ENCODE data around the gene NEUROG2. TPM values are rescaled to one million over a fixed set of nuclear protein-coding genes. Genes with fewer than 3 reads are reported as not detected.
A peak's percentile ranks its signal among the peaks of the same experiment; 100 is the strongest.

The NEUROG2 gene
- total RNA-seq, 2 experiments from 2014 or later, result not detected

DNA sequence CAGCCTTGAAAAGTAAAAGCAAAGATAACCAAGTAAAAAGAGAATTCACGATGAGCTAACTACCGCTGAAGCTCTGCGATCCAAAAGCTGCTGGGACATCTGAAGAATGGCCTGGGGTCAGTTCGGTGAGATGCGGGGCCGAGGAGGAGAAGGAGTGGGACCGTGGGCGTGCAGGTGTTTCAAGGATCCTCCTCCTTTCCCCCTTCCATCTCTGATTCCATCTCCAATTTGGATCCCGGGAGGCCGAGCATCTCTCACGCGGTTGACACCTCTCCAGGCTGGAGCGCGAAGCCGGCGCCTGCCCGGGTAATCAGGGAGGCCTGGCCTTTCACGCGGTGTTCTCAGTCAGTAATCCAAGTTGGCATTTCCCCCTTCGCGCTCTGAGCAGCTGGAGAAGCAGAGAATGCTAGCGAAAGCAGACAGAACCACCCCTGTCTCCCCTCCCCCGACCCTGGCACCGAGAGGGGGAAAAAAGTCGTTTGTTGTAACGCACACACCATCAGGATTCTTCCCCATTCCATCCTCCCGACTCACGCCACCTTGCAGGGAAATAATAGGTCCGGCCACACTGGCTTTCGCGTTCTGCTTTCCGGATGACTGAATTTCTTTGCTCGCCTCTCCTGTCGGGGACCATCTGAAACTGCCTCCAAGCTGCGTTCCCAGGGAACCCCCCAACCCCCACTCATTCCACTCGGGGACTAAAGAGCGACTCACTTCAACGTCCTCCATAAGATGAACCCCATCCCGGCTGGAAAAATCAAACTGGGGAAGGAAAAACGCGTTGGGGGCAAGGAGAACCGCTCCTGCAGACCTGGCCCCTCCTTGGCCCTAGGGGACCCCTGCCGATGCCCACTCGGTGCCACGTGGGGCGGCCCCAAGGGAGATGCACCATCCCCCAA is 6.5 kb downstream of the NEUROG2 start:
- H3K27me3 Mint-ChIP-seq, result peaks cover 94% of the 10 kb centered on the region
- peak overlapping the region; percentile 31 for H3K4me3 Mint-ChIP-seq
- H3K9me3 Mint-ChIP-seq, result no peaks in the 10 kb centered on the region
- peaks cover 33% of the 10 kb centered on the region for H3K4me1 ChIP-seq (ENCODE audit: insufficient read depth, low read length)
- H3K4me1 Mint-ChIP-seq (ENCODE audit: low read depth), result peaks cover 46% of the 10 kb centered on the region
- H3K27me3 ChIP-seq (ENCODE audit: control insufficient read depth in 1 of 2, insufficient read depth in 2 of 2, low read length in 2 of 2), result peaks cover 67 to 83% of the 10 kb centered on the region in 2 experiments
- no peak overlapping the region for H3K27ac Mint-ChIP-seq
- intact Hi-C loops (cut with DNase I, micrococcal nuclease), result loop anchor here in 1 of 2 experiments (5.0 kb wide), 1 partner anchor 128 kb away; the partner anchor contains the start of genes LARP7 and ZGRF1
- ChIA-PET POLR2A (no interaction called here), CTCF (interaction anchor here (1.1 kb wide), 1 partner anchor 10 kb away, joined by 3 read pairs; no protein-coding TSS in a partner anchor)
- H3K36me3 Mint-ChIP-seq (ENCODE audit: low read depth), result no peaks in the 10 kb centered on the region
- ATAC-seq (ENCODE audit: poor library complexity) (no peak), DNase-seq (peak in 1 of 14 experiments; percentile 16)
- no peak overlapping the region for H3K27ac ChIP-seq (ENCODE audit: low read depth in 1 of 2, low read length in 2 of 2)
- no peak overlapping the region for H3K4me3 ChIP-seq (ENCODE audit: low read length)
- H3K36me3 ChIP-seq (ENCODE audit: insufficient read depth, low read length), result no peaks in the 10 kb centered on the region
- peaks cover 0 to 16% of the 10 kb centered on the region in 2 experiments for H3K9me3 ChIP-seq (ENCODE audit: control insufficient read depth in 1 of 2, insufficient read depth in 1 of 2, low read length in 2 of 2)
- no peak for TF ChIP-seq CTCF (IDR thresholded peaks at IDR 0.05)

GRCh38 chr4:112508356-112508755 is 7.6 kb downstream of the NEUROG2 start:
- H3K36me3 Mint-ChIP-seq (ENCODE audit: low read depth), result no peaks in the 10 kb centered on the region
- peaks cover 26% of the 10 kb centered on the region for H3K4me1 ChIP-seq (ENCODE audit: insufficient read depth, low read length)
- ChIA-PET CTCF (no interaction called here), POLR2A (no interaction called here)
- H3K4me1 Mint-ChIP-seq (ENCODE audit: low read depth), result peaks cover 37% of the 10 kb centered on the region
- H3K4me3 ChIP-seq (ENCODE audit: low read length), result no peak overlapping the region
- H3K4me3 Mint-ChIP-seq, result no peak overlapping the region
- H3K36me3 ChIP-seq (ENCODE audit: insufficient read depth, low read length), result no peaks in the 10 kb centered on the region
- H3K27me3 Mint-ChIP-seq, result peaks cover 91% of the 10 kb centered on the region
- no peak overlapping the region for H3K27ac ChIP-seq (ENCODE audit: low read depth in 1 of 2, low read length in 2 of 2)
- DNase-seq (no peak), ATAC-seq (ENCODE audit: poor library complexity) (no peak)
- H3K9me3 Mint-ChIP-seq, result no peaks in the 10 kb centered on the region
- H3K27me3 ChIP-seq (ENCODE audit: control insufficient read depth in 1 of 2, insufficient read depth in 2 of 2, low read length in 2 of 2), result peaks cover 60 to 83% of the 10 kb centered on the region in 2 experiments
- H3K9me3 ChIP-seq (ENCODE audit: control insufficient read depth in 1 of 2, insufficient read depth in 1 of 2, low read length in 2 of 2), result peaks cover 0 to 15% of the 10 kb centered on the region in 2 experiments
- TF ChIP-seq CTCF (IDR thresholded peaks at IDR 0.05), result no peak
- H3K27ac Mint-ChIP-seq, result no peak overlapping the region
- intact Hi-C loops (cut with DNase I, micrococcal nuclease), result no loop called here

- no peaks in the 10 kb centered on the region for H3K36me3 Mint-ChIP-seq (ENCODE audit: low read depth)
- H3K27ac ChIP-seq (ENCODE audit: low read depth in 1 of 2, low read length in 2 of 2), result no peak overlapping the region
- TF ChIP-seq CTCF (IDR thresholded peaks at IDR 0.05), result no peak
- H3K9me3 Mint-ChIP-seq, result no peaks in the 10 kb centered on the region
- DNase-seq (no peak), ATAC-seq (ENCODE audit: poor library complexity) (no peak)
- peaks cover 8% of the 10 kb centered on the region for H3K4me1 ChIP-seq (ENCODE audit: insufficient read depth, low read length)
- ChIA-PET CTCF (interaction anchor here (1.5 kb wide), 1 partner anchor 219 kb away, joined by 3 read pairs; the partner anchor contains the start of gene TIFA), POLR2A (no interaction called here)
- H3K4me3 ChIP-seq (ENCODE audit: low read length), result no peak overlapping the region
- no peaks in the 10 kb centered on the region for H3K9me3 ChIP-seq (ENCODE audit: control insufficient read depth in 1 of 2, insufficient read depth in 1 of 2, low read length in 2 of 2)
- H3K36me3 ChIP-seq (ENCODE audit: insufficient read depth, low read length), result no peaks in the 10 kb centered on the region
- peaks cover 14% of the 10 kb centered on the region for H3K4me1 Mint-ChIP-seq (ENCODE audit: low read depth)
- intact Hi-C loops (cut with DNase I, micrococcal nuclease), result no loop called here
- H3K4me3 Mint-ChIP-seq, result no peak overlapping the region
- peaks cover 33 to 57% of the 10 kb centered on the region in 2 experiments for H3K27me3 ChIP-seq (ENCODE audit: control insufficient read depth in 1 of 2, insufficient read depth in 2 of 2, low read length in 2 of 2)
- peaks cover 83% of the 10 kb centered on the region for H3K27me3 Mint-ChIP-seq
- no peak overlapping the region for H3K27ac Mint-ChIP-seq
These were observed 11.2 kb downstream of the NEUROG2 start for GRCh38 chr4:112504807-112505206.

All from CD4-positive, alpha-beta T cell (primary cell).